IPS-20b (cell line): ENCODE results near the gene PCSK2.
A peak's percentile ranks its signal among the peaks of the same experiment; 100 is the strongest.
"Not testable (repeated sequence)": the region's sequence is repeated elsewhere in the genome, so short reads cannot be mapped to it uniquely, and the experiment has no call there.

Source experiments
- H3K27ac ChIP-seq: one replicate; pipeline ENCODE4 v1.5.1; 2013; ENCODE audit warnings: low read length
- H3K27me3 ChIP-seq: 2 replicates; pipeline ENCODE4 v1.6.1; 2013; ENCODE audit warnings: mild to moderate bottlenecking, low read length, inconsistent platforms; ENCODE audit not compliant: insufficient read depth
- H3K36me3 ChIP-seq: 2 replicates; pipeline ENCODE4 v1.6.1; 2013; ENCODE audit warnings: low read depth, mild to moderate bottlenecking, inconsistent platforms, low read length, moderate library complexity; ENCODE audit not compliant: insufficient read depth
- H3K4me1 ChIP-seq: 2 replicates; pipeline ENCODE4 v1.6.1; 2013; ENCODE audit warnings: mild to moderate bottlenecking, control low read depth, inconsistent platforms, low read length, moderate library complexity; ENCODE audit not compliant: insufficient read depth
- H3K4me3 ChIP-seq: 2 replicates; pipeline ENCODE4 v1.5.1; 2013; ENCODE audit warnings: mild to moderate bottlenecking, low read length, inconsistent platforms
- H3K9ac ChIP-seq: 2 replicates; pipeline ENCODE4 v1.6.1; 2013; ENCODE audit warnings: low read depth, mild to moderate bottlenecking, inconsistent platforms, low read length, moderate library complexity
- H3K9me3 ChIP-seq: 2 replicates; pipeline ENCODE4 v1.6.1; 2013; ENCODE audit warnings: mild to moderate bottlenecking, low read depth, low read length, inconsistent platforms; ENCODE audit not compliant: insufficient read depth

PCSK2 gene

DNA sequence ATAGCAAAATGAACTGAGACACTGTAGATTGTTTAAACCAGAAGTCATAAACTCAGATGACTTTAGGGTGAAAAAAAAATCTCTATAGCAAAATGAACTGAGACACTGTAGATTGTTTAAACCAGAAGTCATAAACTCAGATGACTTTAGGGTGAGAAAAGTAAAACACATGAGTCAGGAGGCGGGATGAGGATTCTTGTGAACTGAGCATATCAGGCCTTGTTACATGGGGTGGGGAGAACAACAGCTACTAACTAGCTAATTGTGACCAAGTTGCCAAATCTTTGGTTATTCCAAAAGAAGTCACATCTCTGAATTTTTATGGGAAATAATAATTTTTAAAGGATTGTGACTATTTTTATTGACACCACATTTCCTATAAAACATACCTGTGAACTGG is 7.0 kb upstream of the PCSK2 start:
- not testable (repeated sequence) for H3K4me3 ChIP-seq, H3K36me3 ChIP-seq, H3K9me3 ChIP-seq, H3K27ac ChIP-seq, H3K9ac ChIP-seq, H3K4me1 ChIP-seq
- H3K27me3 ChIP-seq = peaks cover 11% of the 10 kb centered on the region

DNA sequence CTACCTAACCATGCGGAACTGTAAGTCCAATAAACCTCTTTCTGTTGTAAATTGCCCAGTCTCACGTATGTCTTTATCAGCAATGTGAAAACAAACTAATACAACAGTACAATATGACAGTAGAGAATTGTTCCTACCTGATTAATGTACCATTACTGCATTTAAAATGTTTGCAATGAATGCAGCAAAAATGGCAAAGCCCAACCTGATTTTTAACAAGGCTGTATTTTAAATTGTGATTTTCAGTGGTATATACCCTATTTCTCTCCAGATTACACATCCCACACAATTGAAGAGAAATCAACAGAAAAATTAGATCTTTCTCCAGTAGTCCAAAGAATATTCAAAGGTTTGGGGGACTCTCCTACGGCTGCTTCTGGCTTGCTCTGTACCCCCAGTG is 3.3 kb upstream of the PCSK2 start:
- no peaks in the 10 kb centered on the region for H3K4me1 ChIP-seq
- no peak overlapping the region for H3K4me3 ChIP-seq
- H3K36me3 ChIP-seq = no peaks in the 10 kb centered on the region
- H3K9ac ChIP-seq = no peak overlapping the region
- no peak overlapping the region for H3K27ac ChIP-seq
- H3K9me3 ChIP-seq = no peaks in the 10 kb centered on the region
- peaks cover 42% of the 10 kb centered on the region for H3K27me3 ChIP-seq

DNA sequence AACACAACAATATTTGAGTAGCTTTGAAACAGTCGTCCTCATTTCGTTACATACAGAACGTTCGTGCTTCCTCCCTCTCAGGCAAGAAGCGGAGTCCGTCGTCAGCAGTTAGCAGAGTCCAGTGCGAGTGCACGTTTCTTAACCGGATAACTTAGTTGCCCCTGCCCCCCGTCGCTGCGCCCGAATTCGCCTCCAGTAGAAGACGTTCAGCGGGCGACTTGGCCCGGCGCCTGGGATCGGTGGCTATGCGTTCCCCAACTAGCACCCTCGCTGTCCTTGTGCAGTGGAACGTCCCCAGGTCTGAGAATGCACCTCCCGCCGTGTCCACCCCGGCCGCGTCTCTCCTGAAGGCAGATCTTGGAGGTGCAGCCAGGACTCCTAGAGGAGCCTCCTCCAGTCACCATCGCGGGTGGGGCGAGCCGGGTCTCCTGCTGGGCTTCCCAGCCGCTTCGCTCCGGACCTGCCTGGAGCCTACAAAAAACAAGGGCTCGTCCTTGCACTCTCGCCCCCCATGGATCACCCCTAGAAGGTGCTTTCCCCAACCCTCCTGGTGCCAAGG is 910 bp upstream of the PCSK2 start:
- Histone ChIP-seq H3K9me3 (no peaks in the 10 kb centered on the region), H3K27me3 (peaks cover 59% of the 10 kb centered on the region), H3K36me3 (no peaks in the 10 kb centered on the region), H3K4me1 (peaks cover 12% of the 10 kb centered on the region), H3K27ac (no peak overlapping the region), H3K4me3 (peak overlapping the region; percentile 65), H3K9ac (peak overlapping the region; percentile 21; the same call in 1 of the 2 replicates)

DNA sequence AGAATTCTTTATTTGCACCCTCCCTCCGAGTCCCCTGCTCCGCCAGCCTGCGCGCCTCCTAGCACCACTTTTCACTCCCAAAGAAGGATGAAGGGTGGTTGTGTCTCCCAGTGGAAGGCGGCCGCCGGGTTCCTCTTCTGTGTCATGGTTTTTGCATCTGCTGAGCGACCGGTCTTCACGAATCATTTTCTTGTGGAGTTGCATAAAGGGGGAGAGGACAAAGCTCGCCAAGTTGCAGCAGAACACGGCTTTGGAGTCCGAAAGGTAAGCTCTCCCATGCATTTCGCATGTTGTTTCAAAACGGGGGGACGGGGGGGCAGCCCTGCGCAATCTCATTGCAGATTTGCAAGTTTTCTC is 357 bp downstream of the PCSK2 start:
- H3K9ac ChIP-seq = no peak overlapping the region
- no peak overlapping the region for H3K27ac ChIP-seq
- peak overlapping the region; percentile 62 for H3K4me3 ChIP-seq
- peaks cover 12% of the 10 kb centered on the region for H3K4me1 ChIP-seq
- H3K36me3 ChIP-seq = no peaks in the 10 kb centered on the region
- no peaks in the 10 kb centered on the region for H3K9me3 ChIP-seq
- H3K27me3 ChIP-seq = peaks cover 59% of the 10 kb centered on the region

DNA sequence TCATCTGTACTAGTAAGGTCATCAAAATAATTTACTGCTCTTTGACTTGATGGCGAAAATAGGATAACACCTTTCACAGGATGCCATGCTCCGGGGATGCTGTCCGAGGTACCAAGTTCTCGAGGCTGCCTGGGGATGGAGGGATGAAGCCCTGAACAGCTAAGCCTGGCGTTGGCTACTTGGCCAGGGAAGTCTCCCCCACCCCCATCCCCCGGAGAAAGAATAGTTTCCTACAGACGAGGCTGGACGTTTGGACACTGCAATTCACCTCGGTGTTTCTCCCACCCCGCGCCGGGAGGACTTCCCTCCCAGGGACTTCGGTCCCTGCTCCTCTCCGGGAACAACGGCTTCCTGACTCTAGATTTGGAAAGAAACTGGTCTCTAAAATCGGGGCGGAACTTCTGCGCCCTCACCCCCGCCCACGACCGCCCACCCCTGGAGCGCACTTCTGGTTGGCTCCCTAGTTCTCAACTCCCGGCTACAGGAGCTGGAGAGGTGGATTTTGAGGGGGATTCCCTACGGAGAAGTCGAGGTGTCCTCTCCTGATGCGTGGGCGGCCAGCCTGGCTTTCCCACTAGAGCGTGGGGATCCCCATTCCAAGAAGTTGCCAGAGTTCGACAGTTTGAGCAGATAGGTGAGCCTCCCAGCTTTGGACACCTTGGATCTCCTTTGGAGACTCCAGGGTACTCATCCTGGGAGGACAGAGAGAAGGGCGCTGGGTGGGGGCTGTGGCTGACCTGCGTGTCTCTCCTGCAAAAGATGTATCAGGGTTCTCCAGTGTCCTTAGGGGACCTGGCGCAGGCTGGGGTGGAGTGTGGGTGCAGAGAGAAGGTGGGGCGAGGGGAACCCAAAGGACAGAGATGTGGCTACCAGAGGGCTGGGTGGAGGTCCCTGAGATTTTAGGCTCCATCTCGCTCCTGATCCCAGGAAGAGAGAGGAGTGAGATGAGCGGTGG is 1.1 kb downstream of the PCSK2 start:
- H3K9me3 ChIP-seq = no peaks in the 10 kb centered on the region
- peaks cover 12% of the 10 kb centered on the region for H3K4me1 ChIP-seq
- no peaks in the 10 kb centered on the region for H3K36me3 ChIP-seq
- H3K4me3 ChIP-seq = peak overlapping the region; percentile 62
- no peak overlapping the region for H3K9ac ChIP-seq
- peaks cover 59% of the 10 kb centered on the region for H3K27me3 ChIP-seq
- no peak overlapping the region for H3K27ac ChIP-seq

DNA sequence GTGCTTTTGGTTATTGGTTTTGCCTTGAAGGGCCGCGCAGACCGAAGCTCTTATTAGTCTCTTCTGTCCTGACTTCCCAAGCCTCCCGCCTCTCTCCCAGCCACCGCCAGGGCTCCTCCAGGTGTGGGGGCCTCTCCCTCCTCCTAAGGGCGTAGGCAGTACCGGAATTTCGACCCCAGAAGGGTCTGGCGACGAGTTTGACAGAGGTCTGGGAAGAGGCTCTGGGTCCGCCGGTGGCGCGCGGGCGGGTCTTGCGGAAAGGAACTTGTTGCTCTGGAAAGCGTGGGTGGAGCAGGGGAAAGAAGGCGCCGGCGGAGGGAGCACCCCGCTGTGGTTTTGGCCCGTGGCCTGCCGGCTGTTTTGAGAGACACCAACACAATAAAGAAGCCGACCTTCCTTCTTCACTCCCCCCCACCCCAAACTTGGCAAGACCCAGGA is 1.8 kb downstream of the PCSK2 start:
- H3K27me3 ChIP-seq = peaks cover 59% of the 10 kb centered on the region
- no peak overlapping the region for H3K27ac ChIP-seq
- H3K4me3 ChIP-seq = peak overlapping the region; percentile 62
- H3K9ac ChIP-seq = no peak overlapping the region
- no peaks in the 10 kb centered on the region for H3K36me3 ChIP-seq
- H3K4me1 ChIP-seq = peaks cover 12% of the 10 kb centered on the region
- no peaks in the 10 kb centered on the region for H3K9me3 ChIP-seq

DNA sequence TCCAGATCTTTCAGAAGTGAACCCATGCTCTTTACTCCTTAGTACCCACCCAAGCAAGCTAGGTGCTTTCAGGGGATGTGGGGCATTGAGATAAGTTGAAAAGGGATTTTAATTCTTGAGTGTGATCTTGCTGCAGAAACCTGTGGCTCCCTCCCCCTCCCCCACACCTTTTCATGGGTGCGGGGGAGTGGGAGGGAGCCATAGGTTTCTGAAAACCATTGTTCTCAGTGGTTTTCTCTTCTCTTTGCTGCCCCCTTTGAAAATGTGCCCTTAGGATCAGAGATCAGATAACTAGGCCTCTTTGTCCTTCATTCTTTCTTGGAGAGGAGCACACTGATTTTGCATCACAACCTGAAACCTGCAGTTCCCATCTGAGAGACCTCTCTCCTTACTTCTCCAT is 2.4 kb downstream of the PCSK2 start:
- no peaks in the 10 kb centered on the region for H3K36me3 ChIP-seq
- no peaks in the 10 kb centered on the region for H3K9me3 ChIP-seq
- peaks cover 12% of the 10 kb centered on the region for H3K4me1 ChIP-seq
- no peak overlapping the region for H3K27ac ChIP-seq
- H3K9ac ChIP-seq = no peak overlapping the region
- H3K27me3 ChIP-seq = peaks cover 53% of the 10 kb centered on the region
- H3K4me3 ChIP-seq = peak overlapping the region; percentile 62

DNA sequence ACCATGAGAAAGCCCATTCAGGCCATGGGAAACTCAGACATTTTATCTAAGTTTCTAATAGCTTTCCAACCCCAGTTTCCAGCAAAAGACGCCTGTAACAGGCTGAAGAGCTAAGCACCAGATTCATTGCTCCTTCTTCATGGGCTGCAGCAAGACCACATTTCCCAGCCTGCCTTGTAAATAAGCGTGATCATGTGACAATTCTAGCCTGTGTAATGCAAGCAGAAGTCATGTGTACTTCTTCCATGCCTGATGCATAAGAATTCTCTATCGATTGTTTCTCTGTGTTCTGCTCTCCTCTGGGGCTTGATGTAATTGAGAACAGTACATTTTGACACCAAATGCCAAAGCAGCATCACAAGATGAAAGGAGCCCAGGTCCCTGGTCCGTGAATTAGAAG is 6.8 kb downstream of the PCSK2 start:
- Histone ChIP-seq H3K4me1 (peaks cover 12% of the 10 kb centered on the region), H3K27ac (no peak overlapping the region), H3K27me3 (peaks cover 16% of the 10 kb centered on the region), H3K4me3 (no peak overlapping the region), H3K36me3 (no peaks in the 10 kb centered on the region), H3K9ac (no peak overlapping the region), H3K9me3 (no peaks in the 10 kb centered on the region)

DNA sequence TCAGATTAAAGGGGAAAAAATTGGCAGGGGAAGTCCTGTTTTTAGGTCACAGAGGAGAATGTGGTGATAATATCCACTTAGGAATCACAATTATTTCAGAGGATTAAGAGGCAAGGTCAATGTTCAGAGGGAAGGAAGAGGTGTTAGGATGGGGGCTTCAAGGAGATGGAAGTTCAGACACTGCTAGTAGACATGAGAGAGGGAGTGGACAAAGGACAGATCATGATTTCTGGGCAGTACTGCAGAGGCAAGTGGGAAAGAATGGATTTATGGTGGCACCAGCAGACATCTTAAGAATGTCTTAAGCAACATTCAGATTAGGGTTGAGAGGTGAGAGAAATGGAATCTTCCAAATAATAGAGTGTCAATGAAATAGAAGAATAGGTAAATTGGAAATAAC is 9.9 kb downstream of the PCSK2 start:
- no peaks in the 10 kb centered on the region for H3K9me3 ChIP-seq
- H3K4me3 ChIP-seq = no peak overlapping the region
- no peak overlapping the region for H3K9ac ChIP-seq
- H3K36me3 ChIP-seq = no peaks in the 10 kb centered on the region
- no peak overlapping the region for H3K27ac ChIP-seq
- no peaks in the 10 kb centered on the region for H3K4me1 ChIP-seq
- no peaks in the 10 kb centered on the region; the same call in 1 of the 2 replicates for H3K27me3 ChIP-seq

DNA sequence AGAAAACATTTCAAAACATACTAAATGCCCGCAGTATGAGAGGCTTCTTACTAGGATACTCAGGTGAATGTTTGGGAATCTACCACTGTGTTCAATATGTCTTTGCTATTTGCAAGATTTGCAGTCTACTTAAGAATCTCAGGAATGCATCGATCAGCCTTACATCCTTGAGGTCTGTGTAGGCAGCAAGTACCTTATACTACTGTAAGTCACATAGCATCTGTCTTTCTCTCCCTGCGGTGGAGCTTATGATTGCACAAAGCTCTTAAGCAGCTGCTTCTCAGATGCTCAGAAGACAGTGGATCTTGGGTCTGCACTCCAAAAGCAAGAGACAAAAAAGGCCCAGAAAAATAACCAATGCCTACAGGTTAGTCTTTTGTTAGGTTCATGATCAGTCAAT is 21.4 kb downstream of the PCSK2 start:
- no peaks in the 10 kb centered on the region for H3K27me3 ChIP-seq
- no peaks in the 10 kb centered on the region for H3K36me3 ChIP-seq
- peaks cover 11% of the 10 kb centered on the region for H3K4me1 ChIP-seq
- no peaks in the 10 kb centered on the region for H3K9me3 ChIP-seq
- H3K27ac ChIP-seq = no peak overlapping the region
- no peak overlapping the region for H3K9ac ChIP-seq
- no peak overlapping the region for H3K4me3 ChIP-seq

DNA sequence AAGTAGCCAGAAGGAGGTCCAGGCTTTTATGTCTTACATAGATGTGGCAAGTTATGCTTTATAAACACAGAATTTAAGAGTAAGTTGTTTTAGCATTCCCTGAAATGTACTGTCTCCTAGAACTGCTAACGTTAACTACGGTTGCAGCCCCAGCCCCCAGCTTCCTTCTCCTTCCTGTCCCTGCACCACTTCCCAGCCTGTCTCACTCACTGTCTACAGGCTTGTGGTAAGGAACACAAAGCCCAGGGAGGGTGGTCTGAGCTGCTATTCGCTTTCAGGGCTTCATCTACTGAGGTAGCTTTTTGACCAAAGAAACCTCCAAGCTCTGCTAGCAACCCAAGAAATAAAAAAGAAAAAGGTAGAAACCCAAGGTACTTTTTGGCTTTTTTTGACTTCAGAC is 35.9 kb downstream of the PCSK2 start:
- Histone ChIP-seq H3K9ac (no peak overlapping the region), H3K4me3 (no peak overlapping the region), H3K9me3 (no peaks in the 10 kb centered on the region), H3K27me3 (no peaks in the 10 kb centered on the region), H3K4me1 (no peaks in the 10 kb centered on the region; the same call in 1 of the 2 replicates), H3K36me3 (no peaks in the 10 kb centered on the region), H3K27ac (no peak overlapping the region)

DNA sequence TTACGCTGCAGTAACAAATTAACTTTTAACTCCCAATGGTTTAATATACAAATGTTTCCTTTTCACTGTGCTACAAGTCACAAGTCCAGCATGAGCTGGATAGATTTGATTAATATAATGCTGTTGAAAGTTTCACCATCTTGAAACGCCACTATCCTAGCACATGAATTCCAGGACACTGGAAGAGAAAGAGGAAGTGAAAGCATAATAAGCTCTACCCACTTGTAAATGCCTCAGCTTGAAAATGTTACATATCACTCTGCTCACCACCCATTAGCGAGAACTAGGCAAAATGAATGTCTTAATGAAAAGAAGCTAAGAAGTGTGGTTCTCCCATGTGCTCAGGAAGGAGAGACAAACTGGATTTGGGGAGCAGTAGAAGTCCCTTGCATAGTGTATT is 46.9 kb downstream of the PCSK2 start:
- H3K27me3 ChIP-seq = no peaks in the 10 kb centered on the region
- H3K27ac ChIP-seq = no peak overlapping the region
- no peak overlapping the region for H3K9ac ChIP-seq
- no peak overlapping the region for H3K4me3 ChIP-seq
- no peaks in the 10 kb centered on the region for H3K4me1 ChIP-seq
- H3K9me3 ChIP-seq = no peaks in the 10 kb centered on the region
- H3K36me3 ChIP-seq = no peaks in the 10 kb centered on the region
